Common myeloid progenitor, CD34-positive (primary cell): Measurements from ENCODE around the gene RAPSN.

Experiments used
- CTCF ChIA-PET: fragments of 350-600 bp; sonication (Branson Sonifier 250); formaldehyde crosslinking; loops from one replicate; lab custom pipeline; 2021; ENCODE audit warnings: antibody characterized with exemption; lab: Charles Lee
- POLR2A ChIA-PET: fragments of 350-600 bp; sonication (Branson Sonifier 250); formaldehyde crosslinking; loops from one replicate; lab custom pipeline; 2021; ENCODE audit warnings: antibody characterized with exemption; lab: Charles Lee
- DNase-seq, 3 donors: peaks; one replicate each; pipeline versions ENCODE4 v3.0.0 to v3.0.0-alpha.2; 2013
- H3K27ac ChIP-seq, 2 experiments: 1 replicate in 1 of 2; 2 replicates in 1 of 2; pipeline ENCODE4 v1.7.0; 2013; ENCODE audit warnings: inconsistent platforms in 2 of 2, low read length in 2 of 2, mild to moderate bottlenecking in 2 of 2, low read depth in 1 of 2, moderate library complexity in 1 of 2; ENCODE audit not compliant: severe bottlenecking in 2 of 2, insufficient read depth in 1 of 2, poor library complexity in 1 of 2
- H3K27me3 ChIP-seq, 5 experiments: replicated peaks in 2 of 5; 1 replicate in 3 of 5; 2 replicates in 2 of 5; pipeline versions ENCODE4 v1.6.1 to v1.7.0; 2013; ENCODE audit warnings: low read length in 4 of 5, mild to moderate bottlenecking in 2 of 5, moderate library complexity in 2 of 5, inconsistent platforms in 1 of 5; ENCODE audit not compliant: insufficient read depth in 5 of 5, control insufficient read depth in 4 of 5
- H3K36me3 ChIP-seq, 4 experiments: 1 replicate in 2 of 4; 2 replicates in 2 of 4; pipeline versions ENCODE4 v1.6.1 to v1.7.0; 2013; ENCODE audit warnings: low read length in 3 of 4, control low read depth in 1 of 4, mild to moderate bottlenecking in 1 of 4; ENCODE audit not compliant: control insufficient read depth in 4 of 4, insufficient read depth in 4 of 4
- H3K4me1 ChIP-seq, 4 experiments: 1 replicate in 3 of 4; 2 replicates in 1 of 4; pipeline versions ENCODE4 v1.6.1 to v1.7.1; 2013; ENCODE audit warnings: low read length in 3 of 4, mild to moderate bottlenecking in 3 of 4, control low read depth in 1 of 4, inconsistent platforms in 1 of 4, moderate library complexity in 1 of 4; ENCODE audit not compliant: control insufficient read depth in 4 of 4, insufficient read depth in 4 of 4; ENCODE audit errors: control extremely low read depth in 1 of 4
- H3K4me3 ChIP-seq, 7 experiments: 1 replicate in 4 of 7; 2 replicates in 3 of 7; pipeline versions ENCODE4 v1.5.1 to v1.7.0; 2013; ENCODE audit warnings: mild to moderate bottlenecking in 7 of 7, low read length in 6 of 7, moderate library complexity in 6 of 7, inconsistent platforms in 2 of 7, low read depth in 2 of 7, control low read depth in 1 of 7; ENCODE audit not compliant: insufficient read depth in 4 of 7, control insufficient read depth in 1 of 7; ENCODE audit errors: extremely low read depth in 1 of 7
- H3K9me3 ChIP-seq, 5 experiments: 1 replicate in 4 of 5; 2 replicates in 1 of 5; pipeline versions ENCODE4 v1.6.1 to v1.7.1; 2013; ENCODE audit warnings: low read length in 4 of 5, mild to moderate bottlenecking in 2 of 5, inconsistent platforms in 1 of 5, low read depth in 1 of 5, moderate library complexity in 1 of 5; ENCODE audit not compliant: control insufficient read depth in 4 of 5, insufficient read depth in 2 of 5; ENCODE audit errors: control extremely low read depth in 1 of 5
- WGBS: methylation state at CpG from one replicate; pipeline ENCODE4 v1.1.5; 2013; ENCODE audit not compliant: insufficient coverage; 5-methylcytosine and 5-hydroxymethylcytosine counted together

RAPSN gene

DNA sequence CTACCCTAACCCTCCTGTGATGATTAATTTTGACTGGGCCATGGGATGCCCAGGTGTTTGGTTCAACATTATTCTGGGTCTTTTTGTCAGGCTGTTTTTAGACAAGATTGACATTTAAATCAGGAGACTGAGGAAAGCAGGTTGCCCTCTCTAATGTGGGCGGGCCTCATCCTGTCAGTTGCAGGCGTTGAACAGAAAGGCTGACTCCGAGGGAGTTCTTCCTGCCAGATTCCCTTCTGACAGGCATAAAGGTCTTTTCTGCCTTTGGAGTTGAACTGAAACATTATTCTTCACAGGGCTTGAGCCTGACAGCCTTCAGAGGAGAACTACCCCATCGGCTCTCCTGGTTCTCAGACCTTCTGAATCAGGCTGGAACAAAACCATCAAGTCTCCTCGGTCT lies 18.4 kb downstream of the RAPSN start:
- Histone ChIP-seq H3K9me3 (no peaks in the 10 kb centered on the region), H3K4me1 (peaks cover under 1 to 6% (median 3%) of the 10 kb centered on the region in 4 experiments), H3K36me3 (no peaks in the 10 kb centered on the region), H3K4me3 (no peak overlapping the region), H3K27me3 (no peaks in the 10 kb centered on the region), H3K27ac (no peak overlapping the region)
- ChIA-PET POLR2A (no interaction called here), CTCF (interaction anchor here (0.9 to 1.4 kb wide), 2 partner anchors 10 to 645 kb away, joined by 3 to 4 read pairs; no protein-coding TSS in a partner anchor)
- WGBS: 62% methylated on average over 4 of the region's 5 CpGs
- no peak for DNase-seq

DNA sequence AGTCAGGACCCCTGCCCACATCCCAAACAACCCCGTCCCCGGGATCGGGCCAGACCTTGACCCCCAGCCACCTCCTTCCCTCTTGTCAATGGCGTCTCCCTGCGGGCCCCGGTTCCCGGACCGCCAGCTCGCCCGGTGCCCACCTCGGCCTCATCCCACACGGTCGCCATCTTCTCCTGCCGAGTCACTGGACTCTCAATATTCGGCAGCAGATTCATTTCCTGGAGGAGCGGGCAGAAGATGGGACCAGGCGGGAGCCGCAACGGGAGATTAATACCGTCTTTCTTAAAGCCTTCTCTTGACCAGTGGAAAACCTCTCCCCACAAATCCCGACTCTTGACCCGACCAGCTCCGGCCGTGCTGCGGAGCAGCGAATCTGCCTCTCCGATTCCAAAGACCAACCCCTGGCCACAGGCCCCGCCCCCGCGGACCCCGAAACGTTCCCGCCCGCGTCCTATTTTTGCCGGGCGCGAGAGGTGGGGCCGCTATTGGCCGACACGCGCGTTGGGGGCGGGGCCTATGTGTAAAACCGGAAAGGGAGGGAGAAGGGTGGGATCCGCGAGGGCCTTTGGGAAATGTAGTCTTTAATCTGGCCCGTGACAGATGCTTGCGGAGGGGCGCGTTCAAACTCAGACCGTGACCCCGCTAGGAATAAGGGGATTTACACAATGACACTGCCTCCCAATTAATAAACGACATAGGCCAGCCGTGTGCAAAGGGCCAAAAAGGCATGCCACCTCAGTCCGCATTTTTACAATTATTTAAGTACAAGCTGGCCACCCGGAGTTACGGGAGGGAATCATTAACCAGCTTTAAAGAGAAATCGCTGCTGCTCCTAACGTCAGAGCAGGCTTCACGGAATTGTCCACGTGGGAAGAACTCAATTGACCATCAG lies 22.6 kb downstream of the RAPSN start, which contains the start of gene PSMC3:
Gene PSMC3 (minus strand): TSS at position 378 of the 895 bp plus-strand sequence. CDS start 160 bp downstream, at position 218.
- peak within 1 kb of the TSS; percentile 66 to 100 (median 98) for H3K4me3 ChIP-seq
- peaks cover 5 to 17% (median 13%) of the 10 kb centered on the region in 4 experiments for H3K4me1 ChIP-seq
- peak within 1 kb of the TSS; percentile 98 to 99 for H3K27ac ChIP-seq
- DNase-seq: peak; percentile 97 to 98 (median 97)
- ChIA-PET POLR2A (interaction anchor here (0.6 to 1.0 kb wide), 6 partner anchors 10 to 297 kb away, joined by 3 to 8 read pairs (median 3); partner anchors contain the start of gene SPI1), CTCF (interaction anchor here (1.0 to 4.0 kb wide), 3 partner anchors 12 to 61 kb away, joined by 3 to 46 read pairs (median 3); no protein-coding TSS in a partner anchor)
- H3K9me3 ChIP-seq: no peaks in the 10 kb centered on the region
- H3K27me3 ChIP-seq: no peaks in the 10 kb centered on the region
- H3K36me3 ChIP-seq: peaks cover 0 to 35% (median 17%) of the 10 kb centered on the region in 4 experiments
- WGBS: under 1% methylated on average over 43 of the region's 62 CpGs

DNA sequence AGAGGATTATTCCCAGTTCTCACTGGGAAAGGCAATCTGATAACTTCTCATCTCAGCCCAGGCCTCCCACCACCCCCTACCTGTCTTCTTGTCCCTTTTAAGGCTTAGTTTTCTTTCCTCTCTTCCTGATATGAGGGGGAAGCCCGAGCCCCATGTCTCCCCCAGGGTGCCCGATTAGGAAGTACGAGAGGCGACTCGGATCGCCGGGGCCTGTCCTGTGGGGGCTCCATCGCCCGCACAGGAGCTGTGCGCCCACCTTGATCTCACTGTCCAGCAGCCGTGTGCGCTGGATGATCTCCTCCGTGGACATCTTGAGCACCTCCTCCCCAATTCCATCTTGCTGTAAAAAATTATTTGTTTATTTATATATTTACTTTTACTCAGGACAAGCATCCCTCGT lies 23.3 kb downstream of the RAPSN start:
- 0% methylated on average over 5 of the region's 14 CpGs for WGBS
- Histone ChIP-seq H3K9me3 (no peaks in the 10 kb centered on the region), H3K27me3 (no peaks in the 10 kb centered on the region), H3K27ac (peak overlapping the region; percentile 98 to 99), H3K4me1 (peaks cover 5 to 17% (median 13%) of the 10 kb centered on the region in 4 experiments), H3K4me3 (peak overlapping the region; percentile 66 to 100 (median 98)), H3K36me3 (peaks cover 0 to 40% (median 21%) of the 10 kb centered on the region in 4 experiments)
- ChIA-PET CTCF (interaction anchor here (1.0 to 4.0 kb wide), 4 partner anchors 12 to 167 kb away, joined by 3 to 46 read pairs (median 4); partner anchors contain the start of gene NR1H3), POLR2A (interaction anchor here (0.6 to 1.0 kb wide), 6 partner anchors 9 to 298 kb away, joined by 3 to 8 read pairs (median 3); partner anchors contain the start of gene SPI1)
- DNase-seq: no peak

DNA sequence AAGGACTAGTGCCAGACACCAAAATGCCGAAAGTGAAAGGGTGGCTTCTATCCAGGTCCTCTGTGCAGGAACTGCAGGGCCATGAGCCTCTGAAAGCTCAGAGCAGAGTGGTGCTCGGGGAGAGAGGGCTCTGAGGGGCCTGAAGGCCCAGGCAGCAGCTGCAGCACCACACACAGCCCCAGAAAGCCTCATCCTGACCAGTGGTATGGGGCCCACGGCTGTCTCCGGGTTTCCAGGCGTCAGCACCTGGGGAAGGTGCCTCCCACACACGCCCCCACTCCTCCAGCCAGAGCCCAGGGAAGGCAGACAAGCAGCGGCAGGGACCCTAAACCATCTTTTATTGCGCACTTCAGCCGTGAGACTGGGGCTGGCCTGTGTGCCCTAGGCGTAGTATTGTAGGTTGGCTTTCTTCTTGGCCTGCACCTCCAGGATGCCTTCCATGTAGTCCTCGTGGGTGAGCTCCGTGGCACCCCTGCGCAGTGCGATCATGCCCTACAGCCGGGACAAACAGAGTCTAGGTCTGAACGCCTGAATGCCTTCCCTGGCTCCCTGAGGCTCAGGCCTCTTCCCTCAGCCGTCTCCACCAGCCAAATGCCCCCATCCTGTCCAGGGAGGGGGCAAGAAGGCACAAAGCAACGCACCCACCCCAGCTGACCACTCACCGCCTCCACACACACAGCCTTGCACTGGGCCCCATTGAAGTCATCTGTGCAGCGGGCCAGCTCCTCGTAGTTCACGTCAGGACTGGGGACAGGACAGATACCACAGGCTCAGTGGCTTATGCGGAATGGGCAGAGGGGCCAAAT lies 30.3 kb downstream of the RAPSN start:
- DNase-seq: no peak
- ChIA-PET CTCF (interaction anchor here (1.3 kb wide), 1 partner anchor 22 kb away, joined by 3 read pairs; no protein-coding TSS in a partner anchor), POLR2A (no interaction called here)
- Histone ChIP-seq H3K36me3 (peaks cover 7 to 83% (median 44%) of the 10 kb centered on the region in 4 experiments), H3K4me1 (peaks cover 0 to 10% (median 4%) of the 10 kb centered on the region in 4 experiments), H3K4me3 (no peak overlapping the region), H3K27me3 (no peaks in the 10 kb centered on the region), H3K9me3 (no peaks in the 10 kb centered on the region), H3K27ac (peak overlapping the region in 1 of 2 experiments; percentile 43)
- 95% methylated on average over 21 of the region's 23 CpGs for WGBS

DNA sequence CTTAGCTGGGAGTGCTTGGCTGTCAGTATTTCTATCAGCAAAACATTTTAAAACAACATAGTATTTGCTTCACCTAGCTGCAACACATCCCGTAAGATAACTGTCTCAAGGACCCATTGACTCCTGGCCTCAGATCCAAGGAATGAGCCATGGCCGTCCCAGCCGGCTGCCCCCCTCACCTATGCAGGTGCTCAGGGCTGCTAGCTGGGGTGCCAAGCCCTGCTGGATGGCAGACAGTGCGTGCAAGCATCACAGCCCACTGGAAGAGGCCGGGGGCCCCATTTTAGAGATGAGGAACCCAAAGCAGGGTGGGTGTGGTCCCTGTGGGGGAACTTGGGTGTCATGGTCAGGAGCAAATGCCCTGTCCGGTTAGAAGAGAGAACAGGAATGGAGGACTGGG lies 31.2 kb downstream of the RAPSN start:
- H3K27me3 ChIP-seq: no peaks in the 10 kb centered on the region
- CTCF ChIA-PET: interaction anchor here (1.1 to 1.3 kb wide), 3 partner anchors 9 to 23 kb away, joined by 3 to 7 read pairs (median 4); partner anchors contain the start of gene SLC39A13
- H3K4me3 ChIP-seq: no peak overlapping the region
- H3K36me3 ChIP-seq: peaks cover 7 to 77% (median 42%) of the 10 kb centered on the region in 4 experiments
- DNase-seq: no peak
- POLR2A ChIA-PET: interaction anchor here (0.7 kb wide), 1 partner anchor 199 kb away, joined by 3 read pairs; no protein-coding TSS in a partner anchor
- H3K27ac ChIP-seq: no peak overlapping the region
- no peaks in the 10 kb centered on the region for H3K9me3 ChIP-seq
- peaks cover 0 to 10% (median 4%) of the 10 kb centered on the region in 4 experiments for H3K4me1 ChIP-seq
- WGBS: 96% methylated on average over 5 of the region's 6 CpGs

DNA sequence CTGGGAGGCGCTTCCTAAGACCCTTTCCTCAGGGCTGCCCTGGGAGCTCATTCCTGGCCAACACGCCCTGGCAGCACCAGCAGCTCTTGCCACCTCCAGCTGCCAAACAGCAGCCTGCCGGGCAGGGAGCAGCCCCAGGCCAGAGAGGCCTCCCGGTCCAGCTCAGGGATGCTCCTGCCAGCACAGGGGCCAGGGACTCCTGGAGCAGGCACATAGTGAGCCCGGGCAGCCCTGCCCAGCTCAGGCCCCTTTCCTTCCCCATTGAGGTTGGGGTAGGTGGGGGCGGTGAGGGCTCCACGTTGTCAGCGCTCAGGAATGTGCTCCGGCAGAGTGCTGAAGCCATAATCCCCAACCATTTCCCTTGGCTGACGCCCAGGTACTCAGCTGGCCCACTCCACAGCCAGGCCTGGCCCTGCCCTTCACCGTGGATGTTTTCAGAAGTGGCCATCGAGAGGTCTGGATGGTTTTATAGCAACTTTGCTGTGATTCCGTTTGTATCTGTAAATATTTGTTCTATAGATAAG lies 32.9 kb downstream of the RAPSN start:
- 50% methylated on average over 6 of the region's 13 CpGs for WGBS
- DNase-seq: no peak
- Histone ChIP-seq H3K4me1 (peaks cover 0 to 10% (median 4%) of the 10 kb centered on the region in 4 experiments), H3K36me3 (peaks cover 7 to 67% (median 39%) of the 10 kb centered on the region in 4 experiments), H3K4me3 (no peak overlapping the region), H3K9me3 (no peaks in the 10 kb centered on the region), H3K27ac (peak overlapping the region in 1 of 2 experiments; percentile 25), H3K27me3 (no peaks in the 10 kb centered on the region)
- CTCF ChIA-PET: interaction anchor here (0.7 to 7.2 kb wide), 3 partner anchors 9 to 185 kb away, joined by 3 to 46 read pairs (median 4); partner anchors contain the start of gene PSMC3
- POLR2A ChIA-PET: interaction anchor here (2.0 kb wide), 1 partner anchor 10 kb away, joined by 8 read pairs; the partner anchor contains the start of gene PSMC3
